GM12891 (cell line): Measurements from ENCODE around the gene EPB41.
"Not testable (repeated sequence)": the region's sequence is repeated elsewhere in the genome, so short reads cannot be mapped to it uniquely, and the experiment has no call there.

Experiments used
- DNase-seq: peaks from one replicate; pipeline ENCODE4 v3.0.0; 2011; ENCODE audit warnings: low spot score; ENCODE audit not compliant: insufficient read length
- FAIRE-seq: peaks from 2 replicates; lab custom pipeline; 2011; peaks lifted over from hg19 to GRCh38; lab: Jason Lieb, UNC
- PAX5 ChIP-seq: IDR thresholded peaks from 2 replicates; pipeline ENCODE4 v1.6.1; 2011; ENCODE audit warnings: low read length, moderate library complexity, mild to moderate bottlenecking; ENCODE audit not compliant: insufficient read depth, severe bottlenecking
- POLR2A ChIP-seq: IDR thresholded peaks from 2 replicates; pipeline ENCODE4 v1.6.1; 2011; ENCODE audit warnings: low read depth, low read length, control low read depth
- POLR2AphosphoS5 ChIP-seq: IDR thresholded peaks from 2 replicates; pipeline ENCODE4 v1.6.1; 2011; ENCODE audit warnings: low read depth, low read length, control low read depth
- POU2F2 ChIP-seq: IDR thresholded peaks from 2 replicates; pipeline ENCODE4 v1.6.1; 2011; ENCODE audit warnings: low read depth, mild to moderate bottlenecking, control low read depth, low read length, moderate library complexity
- SPI1 ChIP-seq: IDR thresholded peaks from 2 replicates; pipeline ENCODE4 v1.6.1; 2011; ENCODE audit warnings: low read depth, low read length, control low read depth
- TAF1 ChIP-seq: IDR thresholded peaks from 2 replicates; pipeline ENCODE4 v1.6.1; 2011; ENCODE audit warnings: low read depth, low read length, control low read depth

The EPB41 gene

GRCh38 chr1:29133861-29134694 lies 219.7 kb downstream of the EPB41 start:
- FAIRE-seq, result no peak
- TF ChIP-seq POU2F2, result no peak
- no peak for TF ChIP-seq SPI1
- TF ChIP-seq POLR2A, result no peak
- no peak for TF ChIP-seq PAX5
- no peak for TF ChIP-seq POLR2AphosphoS5
- TF ChIP-seq TAF1, result no peak
- peak; percentile 68 for DNase-seq

GRCh38 chr1:29134695-29135028 lies 220.3 kb downstream of the EPB41 start:
- FAIRE-seq (no peak), DNase-seq (no peak)
- no peak for TF ChIP-seq POLR2A
- TF ChIP-seq POU2F2, result no peak
- no peak for TF ChIP-seq TAF1
- no peak for TF ChIP-seq SPI1
- TF ChIP-seq POLR2AphosphoS5, result no peak
- no peak for TF ChIP-seq PAX5

GRCh38 chr1:29136391-29136915 lies 222.1 kb downstream of the EPB41 start:
- FAIRE-seq, result no peak
- no peak for TF ChIP-seq TAF1
- TF ChIP-seq POU2F2, result no peak
- TF ChIP-seq POLR2AphosphoS5, result no peak
- TF ChIP-seq POLR2A, result no peak
- no peak for TF ChIP-seq SPI1
- no peak for TF ChIP-seq PAX5
- no peak for DNase-seq

GRCh38 chr1:29142714-29143113 lies 228.3 kb downstream of the EPB41 start:
- DNase-seq (no peak), FAIRE-seq (no peak)
- no peak for TF ChIP-seq TAF1
- no peak for TF ChIP-seq POLR2AphosphoS5
- TF ChIP-seq SPI1, result no peak
- no peak for TF ChIP-seq POLR2A
- TF ChIP-seq PAX5, result no peak
- no peak for TF ChIP-seq POU2F2

GRCh38 chr1:29144178-29144577 lies 229.8 kb downstream of the EPB41 start:
- DNase-seq (no peak), FAIRE-seq (no peak)
- TF ChIP-seq TAF1 (no peak), POLR2A (0 out of 2 replicates have a peak, but pooled peaks have one; percentile 23)

GRCh38 chr1:29145739-29146437 lies 231.5 kb downstream of the EPB41 start:
- TF ChIP-seq POLR2AphosphoS5 (peak; percentile 62), POLR2A (no peak)
- DNase-seq, result no peak
- no peak for FAIRE-seq

- DNase-seq, result no peak
- TF ChIP-seq TAF1 (no peak), POU2F2 (no peak), POLR2AphosphoS5 (no peak), POLR2A (no peak)
- FAIRE-seq, result no peak
Measured at GRCh38 chr1:29148656-29149491, 234.5 kb downstream of the EPB41 start.

GRCh38 chr1:29150346-29150745 lies 236.0 kb downstream of the EPB41 start:
- not testable (repeated sequence) for DNase-seq, FAIRE-seq

- TF ChIP-seq TAF1, result no peak
- no peak for TF ChIP-seq POLR2A
- TF ChIP-seq SPI1, result no peak
- no peak for TF ChIP-seq PAX5
- no peak for TF ChIP-seq POU2F2
- TF ChIP-seq POLR2AphosphoS5, result no peak
- no peak for DNase-seq
- no peak for FAIRE-seq
Measured at GRCh38 chr1:29152046-29152805, 237.9 kb downstream of the EPB41 start.
